Motor neuron (in vitro differentiated cells): ENCODE results near the gene WDR37. TPM values are rescaled to one million over a fixed set of nuclear protein-coding genes. Genes with fewer than 3 reads are reported as not detected.
"Not testable (repeated sequence)": the region's sequence is repeated elsewhere in the genome, so short reads cannot be mapped to it uniquely, and the experiment has no call there.

Experiments
- ATAC-seq, 8 experiments: fragments of 200-7000 bp; cut with Tn5 transposase; replicated peaks in 6 of 8; 2 replicates each; pipeline ENCODE4 v1.8.0; 2021; ENCODE audit warnings: mild to moderate bottlenecking in 8 of 8, moderate library complexity in 8 of 8
- H3K27ac ChIP-seq, 2 donors: fragments of 250-450 bp; sonication (Bioruptor Pico); 2 replicates each; pipeline ENCODE4 v1.9.0; 2021; ENCODE audit warnings: antibody characterized with exemption in 2 of 2, mild to moderate bottlenecking in 2 of 2, moderate library complexity in 1 of 2
- H3K4me1 ChIP-seq, 2 donors: fragments of 250-450 bp; sonication (Bioruptor Pico); replicated peaks in 1 of 2; 2 replicates each; pipeline ENCODE4 v1.6.1; 2021; ENCODE audit warnings: antibody characterized with exemption in 2 of 2, mild to moderate bottlenecking in 2 of 2, moderate library complexity in 1 of 2
- H3K4me3 ChIP-seq, 5 donors: fragments of 250-450 bp; sonication (Bioruptor Pico); 2 replicates each; pipeline ENCODE4 v1.9.0; 2021; ENCODE audit warnings: antibody characterized with exemption in 5 of 5, mild to moderate bottlenecking in 5 of 5, moderate library complexity in 4 of 5
- WGBS, 10 experiments: fragments of 450-650 bp; shearing (Covaris generic); methylation state at CpG; one replicate each; pipeline ENCODE4 v1.0.0; 2022; 5-methylcytosine and 5-hydroxymethylcytosine counted together
- in situ Hi-C, 9 experiments: fragments of 400-800 bp; cut with MboI; loops; one replicate each; pipeline ENCODE4 v1.15.0; 2021; ENCODE audit warnings: low sequenced_read_pairs in 9 of 9, low pct_unique_long_range_greater_than_20kb in 2 of 9; ENCODE audit not compliant: unreplicated experiment in 9 of 9
- total RNA-seq, 8 experiments: library from RNA; unstranded; fragments of 300-600 nt; gene quantifications; 2 replicates each; pipeline versions ENCODE4 v1.2.3 to v1.2.4, GENCODE V29; 2022

WDR37 gene
- 10 to 100 TPM in 7 of 8 experiments, 1 to 10 TPM in 1; 8.4 to 20.3 (median 16.1) TPM for total RNA-seq

GRCh38 chr10:1056326-1057105 lies at the start of gene WDR37:
Gene WDR37, plus strand, starts transcription at chr10:1056385. Its CDS starts 15,771 bp downstream, at chr10:1072156.
- Histone ChIP-seq H3K4me1 (peaks cover 12 to 24% of the 10 kb centered on the region in 2 donors), H3K4me3 (peak within 1 kb of the TSS; percentile 89 to 100 (median 99)), H3K27ac (peak within 1 kb of the TSS; percentile 92 to 94)
- peak; percentile 87 to 97 (median 94) for ATAC-seq
- in situ Hi-C loops = no loop called here
- WGBS, 10 experiments = 0% methylated on average over 1 to 13 of the region's 87 CpGs; no CpG with 5 or more reads in 6 of the 10 experiments

GRCh38 chr10:1006573-1006972 lies 49.6 kb upstream of the WDR37 start:
- in situ Hi-C loops = no loop called here
- Histone ChIP-seq H3K27ac (no peak overlapping the region), H3K4me1 (no peaks in the 10 kb centered on the region), H3K4me3 (no peak overlapping the region)
- no peak for ATAC-seq
- 80 to 100% (median 100%) methylated on average over 1 to 6 of the region's 9 CpGs; no CpG with 5 or more reads in 5 of the 10 experiments for WGBS, 10 experiments

- in situ Hi-C loops = no loop called here
These were observed 48.6 kb upstream of the WDR37 start for GRCh38 chr10:1007583-1007982.

GRCh38 chr10:1009071-1009494 lies 47.1 kb upstream of the WDR37 start:
- Histone ChIP-seq H3K4me1 (no peaks in the 10 kb centered on the region), H3K4me3 (no peak overlapping the region), H3K27ac (no peak overlapping the region)
- in situ Hi-C loops = no loop called here
- WGBS, 10 experiments = 50 to 100% (median 96%) methylated on average over 1 to 3 of the region's 9 CpGs; no CpG with 5 or more reads in 1 of the 10 experiments
- no peak for ATAC-seq

More at GRCh38 chr10:1007583-1007982, 48.6 kb upstream of the WDR37 start:
- WGBS, 10 experiments = 75 to 100% (median 93%) methylated on average over 1 to 10 of the region's 10 CpGs; no CpG with 5 or more reads in 1 of the 10 experiments
- peak in 1 of 8 experiments; percentile 22 for ATAC-seq
- Histone ChIP-seq H3K27ac (no peak overlapping the region), H3K4me3 (no peak overlapping the region), H3K4me1 (no peaks in the 10 kb centered on the region)

GRCh38 chr10:1009947-1010346 lies 46.2 kb upstream of the WDR37 start:
- in situ Hi-C loops, H3K27ac ChIP-seq, ATAC-seq, H3K4me3 ChIP-seq, H3K4me1 ChIP-seq: not testable (repeated sequence)
- 33 to 100% (median 87%) methylated on average over 1 to 6 of the region's 8 CpGs; no CpG with 5 or more reads in 5 of the 10 experiments for WGBS, 10 experiments

GRCh38 chr10:1010703-1011102 lies 45.5 kb upstream of the WDR37 start:
- no peak overlapping the region for H3K4me3 ChIP-seq
- ATAC-seq = peak in 1 of 8 experiments; percentile 20
- H3K4me1 ChIP-seq = no peaks in the 10 kb centered on the region
- in situ Hi-C loops = no loop called here
- no CpG with 5 or more reads among the region's 7 CpGs for WGBS, 10 experiments
- no peak overlapping the region for H3K27ac ChIP-seq

- no peak overlapping the region for H3K4me3 ChIP-seq
- no peak for ATAC-seq
- no peaks in the 10 kb centered on the region for H3K4me1 ChIP-seq
- H3K27ac ChIP-seq = no peak overlapping the region
- WGBS, 10 experiments = 87 to 100% (median 100%) methylated on average over 1 to 3 of the region's 16 CpGs; no CpG with 5 or more reads in 5 of the 10 experiments
- in situ Hi-C loops = no loop called here
These were observed 44.5 kb upstream of the WDR37 start for GRCh38 chr10:1011696-1012095.

GRCh38 chr10:1015688-1016087 lies 40.5 kb upstream of the WDR37 start:
- no peak for ATAC-seq
- 95 to 97% (median 96%) methylated on average over 4 to 5 of the region's 11 CpGs; no CpG with 5 or more reads in 7 of the 10 experiments for WGBS, 10 experiments
- H3K4me1 ChIP-seq = no peaks in the 10 kb centered on the region
- H3K27ac ChIP-seq = no peak overlapping the region
- no peak overlapping the region for H3K4me3 ChIP-seq
- in situ Hi-C loops = no loop called here

GRCh38 chr10:1019362-1019761 lies 36.8 kb upstream of the WDR37 start:
- in situ Hi-C loops = no loop called here
- ATAC-seq = no peak
- H3K4me1 ChIP-seq = no peaks in the 10 kb centered on the region
- 80 to 100% (median 93%) methylated on average over 2 to 9 of the region's 10 CpGs; no CpG with 5 or more reads in 3 of the 10 experiments for WGBS, 10 experiments
- no peak overlapping the region for H3K4me3 ChIP-seq
- no peak overlapping the region for H3K27ac ChIP-seq

- no peak overlapping the region for H3K27ac ChIP-seq
- 69 to 100% (median 93%) methylated on average over 2 to 8 of the region's 10 CpGs; no CpG with 5 or more reads in 2 of the 10 experiments for WGBS, 10 experiments
- in situ Hi-C loops = no loop called here
- peak in 3 of 8 experiments; percentile 9 to 18 (median 15) for ATAC-seq
- no peaks in the 10 kb centered on the region for H3K4me1 ChIP-seq
- H3K4me3 ChIP-seq = no peak overlapping the region
These were observed 35.7 kb upstream of the WDR37 start for GRCh38 chr10:1020460-1020859.

GRCh38 chr10:1020958-1021357 lies 35.2 kb upstream of the WDR37 start:
- no peak overlapping the region for H3K27ac ChIP-seq
- H3K4me1 ChIP-seq = no peaks in the 10 kb centered on the region
- H3K4me3 ChIP-seq = no peak overlapping the region
- ATAC-seq = peak in 2 of 8 experiments; percentile 16 to 18
- in situ Hi-C loops = no loop called here
- 90 to 100% (median 100%) methylated on average over 1 to 2 of the region's 9 CpGs; no CpG with 5 or more reads in 6 of the 10 experiments for WGBS, 10 experiments

GRCh38 chr10:1022413-1022812 lies 33.8 kb upstream of the WDR37 start:
- WGBS, 10 experiments = 19 to 88% (median 57%) methylated on average over 1 to 11 of the region's 12 CpGs
- Histone ChIP-seq H3K4me3 (no peak overlapping the region), H3K27ac (no peak overlapping the region), H3K4me1 (no peaks in the 10 kb centered on the region)
- ATAC-seq = peak in 4 of 8 experiments; percentile 13 to 74 (median 55)
- in situ Hi-C loops = no loop called here

- ATAC-seq = no peak
- Histone ChIP-seq H3K27ac (no peak overlapping the region), H3K4me1 (no peaks in the 10 kb centered on the region), H3K4me3 (no peak overlapping the region)
- in situ Hi-C loops = no loop called here
- 80 to 100% (median 94%) methylated on average over 1 to 9 of the region's 12 CpGs; no CpG with 5 or more reads in 3 of the 10 experiments for WGBS, 10 experiments
These were observed 32.1 kb upstream of the WDR37 start for GRCh38 chr10:1024103-1024502.
